ENCODE results near the gene HCFC2. TPM values are rescaled to one million over a fixed set of nuclear protein-coding genes. Genes with fewer than 3 reads are reported as not detected.
"Not testable (repeated sequence)": the region's sequence is repeated elsewhere in the genome, so short reads cannot be mapped to it uniquely, and the experiment has no call there.

Gene HCFC2
- total and polyA plus RNA-seq, 8 donors, result 16.7 to 26.8 (median 25.2) TPM

GRCh38 chr12:104025771-104026170 lies 38.6 kb upstream of the HCFC2 start:
- TF ChIP-seq CTCF (IDR thresholded peaks at IDR 0.05), result no peak
- H3K4me3 ChIP-seq, result no peak overlapping the region
- DNase-seq (no peak), ATAC-seq (no peak)
- intact Hi-C loops (cut with DNase I), result no loop called here
- H3K27ac ChIP-seq, result no peak overlapping the region
- H3K27me3 ChIP-seq, result no peaks in the 10 kb centered on the region
- no peaks in the 10 kb centered on the region for H3K4me1 ChIP-seq
- H3K9me3 ChIP-seq, result peaks cover 0 to 4% of the 10 kb centered on the region in 2 donors
- no peaks in the 10 kb centered on the region for H3K36me3 ChIP-seq

- no peak for DNase-seq
Measured at GRCh38 chr12:104026841-104027599, 37.3 kb upstream of the HCFC2 start.

GRCh38 chr12:104030596-104030995 lies 33.7 kb upstream of the HCFC2 start:
- H3K27ac ChIP-seq; intact Hi-C loops (cut with DNase I); H3K4me1 ChIP-seq; ATAC-seq; H3K4me3 ChIP-seq; H3K27me3 ChIP-seq; H3K36me3 ChIP-seq; DNase-seq; H3K9me3 ChIP-seq: not testable (repeated sequence)

More at GRCh38 chr12:104026841-104027599, 37.3 kb upstream of the HCFC2 start:
- H3K4me1 ChIP-seq, result no peaks in the 10 kb centered on the region
- no peak for TF ChIP-seq CTCF (IDR thresholded peaks at IDR 0.05)
- H3K36me3 ChIP-seq, result no peaks in the 10 kb centered on the region
- no peaks in the 10 kb centered on the region for H3K27me3 ChIP-seq
- no peak overlapping the region for H3K4me3 ChIP-seq
- peaks cover 0 to 4% of the 10 kb centered on the region in 2 donors for H3K9me3 ChIP-seq
- intact Hi-C loops (cut with DNase I), result no loop called here
- ATAC-seq, result no peak
- H3K27ac ChIP-seq, result no peak overlapping the region

- intact Hi-C loops (cut with DNase I); H3K27me3 ChIP-seq; H3K9me3 ChIP-seq; H3K4me3 ChIP-seq; DNase-seq; H3K36me3 ChIP-seq; H3K27ac ChIP-seq; ATAC-seq; H3K4me1 ChIP-seq: not testable (repeated sequence)
Measured at GRCh38 chr12:104036143-104036542, 28.2 kb upstream of the HCFC2 start.

- H3K27me3 ChIP-seq; H3K4me1 ChIP-seq; DNase-seq; ATAC-seq; H3K27ac ChIP-seq; intact Hi-C loops (cut with DNase I); H3K4me3 ChIP-seq; H3K9me3 ChIP-seq; H3K36me3 ChIP-seq: not testable (repeated sequence)
Measured at GRCh38 chr12:104039769-104040168, 24.6 kb upstream of the HCFC2 start.

- no peaks in the 10 kb centered on the region for H3K4me1 ChIP-seq
- DNase-seq, result no peak
- ATAC-seq, result no peak
- no peaks in the 10 kb centered on the region for H3K27me3 ChIP-seq
- intact Hi-C loops (cut with DNase I), result no loop called here
- no peak for TF ChIP-seq CTCF (IDR thresholded peaks at IDR 0.05)
- H3K9me3 ChIP-seq, result no peaks in the 10 kb centered on the region
- H3K27ac ChIP-seq, result no peak overlapping the region
- no peak overlapping the region for H3K4me3 ChIP-seq
- no peaks in the 10 kb centered on the region for H3K36me3 ChIP-seq
Measured at GRCh38 chr12:104042580-104042979, 21.8 kb upstream of the HCFC2 start.

GRCh38 chr12:104044158-104044557 lies 20.2 kb upstream of the HCFC2 start:
- Histone ChIP-seq H3K4me3 (no peak overlapping the region), H3K36me3 (no peaks in the 10 kb centered on the region), H3K27ac (no peak overlapping the region), H3K27me3 (peaks cover 0 to 7% of the 10 kb centered on the region in 2 donors), H3K9me3 (no peaks in the 10 kb centered on the region), H3K4me1 (no peaks in the 10 kb centered on the region)
- intact Hi-C loops (cut with DNase I), result no loop called here
- no peak for DNase-seq
- no peak for ATAC-seq
- TF ChIP-seq CTCF (IDR thresholded peaks at IDR 0.05), result no peak
